Ovary (tissue), 3 donors: ENCODE data around the gene FMNL2.

Experiments used
- EP300 ChIP-seq: sonication (generic); formaldehyde crosslinking; IDR thresholded peaks from one replicate; pipeline ENCODE4 v1.6.1; 2017; ENCODE audit warnings: antibody characterized with exemption
- POLR2A ChIP-seq: fragments of 450-650 bp; IDR thresholded peaks from one replicate; pipeline ENCODE4 v1.6.1; 2017; ENCODE audit warnings: antibody characterized with exemption, mild to moderate bottlenecking, moderate library complexity
- TF ChIP-seq, protein P1 (sequence below), 3 donors: fragments of 450-650 bp in 2 of 3; fragments of 200-600 bp in 1 of 3; IDR thresholded peaks; one replicate each; pipeline versions ENCODE4 v1.5.1 to v1.8.0; 2016 to 2022; ENCODE audit warnings: antibody characterized with exemption in 3 of 3, mild to moderate bottlenecking in 1 of 3
- donor health status: DM: no; HTN: no; CAD: no.

DNA sequence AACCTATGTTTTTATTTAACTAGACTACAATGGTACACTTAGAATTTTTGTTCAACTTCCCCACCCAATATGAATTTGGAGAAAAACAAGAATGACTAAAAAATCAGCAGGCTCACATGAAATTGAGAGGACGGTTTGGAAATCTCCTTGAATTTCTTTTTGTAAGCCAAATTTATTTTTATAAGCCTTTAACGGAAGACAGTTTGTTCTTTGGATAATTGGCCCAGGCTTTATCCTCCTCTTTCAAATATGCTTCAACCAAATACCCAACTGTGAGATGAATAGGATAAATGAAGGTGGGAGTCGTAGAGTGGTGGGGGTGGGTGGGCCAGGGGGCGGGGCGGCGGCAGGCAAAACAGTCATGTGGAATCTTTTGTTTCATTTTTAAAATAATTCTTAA lies 60.6 kb downstream of the FMNL2 start:
- TF ChIP-seq, protein P1, sequence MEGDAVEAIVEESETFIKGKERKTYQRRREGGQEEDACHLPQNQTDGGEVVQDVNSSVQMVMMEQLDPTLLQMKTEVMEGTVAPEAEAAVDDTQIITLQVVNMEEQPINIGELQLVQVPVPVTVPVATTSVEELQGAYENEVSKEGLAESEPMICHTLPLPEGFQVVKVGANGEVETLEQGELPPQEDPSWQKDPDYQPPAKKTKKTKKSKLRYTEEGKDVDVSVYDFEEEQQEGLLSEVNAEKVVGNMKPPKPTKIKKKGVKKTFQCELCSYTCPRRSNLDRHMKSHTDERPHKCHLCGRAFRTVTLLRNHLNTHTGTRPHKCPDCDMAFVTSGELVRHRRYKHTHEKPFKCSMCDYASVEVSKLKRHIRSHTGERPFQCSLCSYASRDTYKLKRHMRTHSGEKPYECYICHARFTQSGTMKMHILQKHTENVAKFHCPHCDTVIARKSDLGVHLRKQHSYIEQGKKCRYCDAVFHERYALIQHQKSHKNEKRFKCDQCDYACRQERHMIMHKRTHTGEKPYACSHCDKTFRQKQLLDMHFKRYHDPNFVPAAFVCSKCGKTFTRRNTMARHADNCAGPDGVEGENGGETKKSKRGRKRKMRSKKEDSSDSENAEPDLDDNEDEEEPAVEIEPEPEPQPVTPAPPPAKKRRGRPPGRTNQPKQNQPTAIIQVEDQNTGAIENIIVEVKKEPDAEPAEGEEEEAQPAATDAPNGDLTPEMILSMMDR (IDR thresholded peaks at IDR 0.05) = no peak
- TF ChIP-seq POLR2A (no peak), EP300 (no peak)
